H1 (cell line): Measurements from ENCODE around the gene TMEM145. TPM values are rescaled to one million over a fixed set of nuclear protein-coding genes. Genes with fewer than 3 reads are reported as not detected.

ENCODE experiments used
- CTCF ChIA-PET: fragments of 300-600 bp; sonication (Branson Sonifier 250); formaldehyde crosslinking; loops from one replicate; lab custom pipeline; 2021; ENCODE audit not compliant: partially characterized antibody; lab: Charles Lee
- POLR2A ChIA-PET: fragments of 300-600 bp; sonication (Branson Sonifier 250); formaldehyde crosslinking; loops from one replicate; lab custom pipeline; 2021; ENCODE audit warnings: inconsistent platforms; ENCODE audit not compliant: partially characterized antibody; lab: Charles Lee
- DNase-seq, 2 experiments: peaks; one replicate each; pipeline versions ENCODE4 v3.0.0 to v3.0.0-alpha.2; 2010 to 2022; ENCODE audit warnings: low spot score in 2 of 2, low read depth in 1 of 2, mixed read lengths in 1 of 2
- FAIRE-seq: peaks from 2 replicates; lab custom pipeline; 2011; peaks lifted over from hg19 to GRCh38; lab: Jason Lieb, UNC
- H2AFZ ChIP-seq: 2 replicates; pipeline ENCODE4 v1.8.1; 2012; ENCODE audit warnings: low read length, inconsistent platforms
- H2AK5ac ChIP-seq: 2 replicates; pipeline ENCODE4 v1.6.1; 2013; ENCODE audit warnings: low read depth, low read length
- H2BK120ac ChIP-seq: replicated peaks from 2 replicates; pipeline ENCODE3; 2013; ENCODE audit warnings: low read depth, low read length, inconsistent platforms
- H2BK12ac ChIP-seq: 2 replicates; pipeline ENCODE4 v1.6.1; 2013; ENCODE audit warnings: low read depth, low read length
- H2BK15ac ChIP-seq: 2 replicates; pipeline ENCODE4 v1.6.1; 2013; ENCODE audit warnings: low read length
- H2BK20ac ChIP-seq: 2 replicates; pipeline ENCODE4 v1.6.1; 2013; ENCODE audit warnings: low read length
- H2BK5ac ChIP-seq: 2 replicates; pipeline ENCODE4 v1.6.1; 2013; ENCODE audit warnings: low read depth, low read length
- H3K14ac ChIP-seq: 2 replicates; pipeline ENCODE4 v1.6.1; 2013; ENCODE audit warnings: inconsistent platforms; ENCODE audit not compliant: insufficient read length
- H3K18ac ChIP-seq: 2 replicates; pipeline ENCODE4 v1.6.1; 2013; ENCODE audit warnings: low read length; ENCODE audit errors: extremely low read depth
- H3K23ac ChIP-seq: 2 replicates; pipeline ENCODE4 v1.6.1; 2013; ENCODE audit warnings: inconsistent platforms; ENCODE audit not compliant: insufficient read length
- H3K23me2 ChIP-seq: 2 replicates; pipeline ENCODE4 v1.6.1; 2013; ENCODE audit warnings: low read depth, low read length
- H3K27ac ChIP-seq: 2 replicates; pipeline ENCODE4 v1.6.1; 2011; ENCODE audit warnings: low read depth, low read length, inconsistent platforms
- H3K27me3 ChIP-seq, 4 experiments: replicated peaks in 1 of 4; 1 replicate in 1 of 4; 2 replicates in 3 of 4; pipeline versions ENCODE4 v1.6.1 to v1.8.1; 2011 to 2013; ENCODE audit warnings: low read length in 3 of 4, mild to moderate bottlenecking in 3 of 4, inconsistent platforms in 2 of 4, mixed read lengths in 2 of 4, moderate library complexity in 1 of 4; ENCODE audit not compliant: control insufficient read depth in 3 of 4, insufficient read depth in 3 of 4; ENCODE audit errors: extremely low read depth in 1 of 4
- H3K36me3 ChIP-seq, 4 experiments: 2 replicates each; pipeline versions ENCODE4 v1.6.1 to v1.8.1; 2011 to 2013; ENCODE audit warnings: mild to moderate bottlenecking in 4 of 4, low read length in 3 of 4, moderate library complexity in 2 of 4, control low read depth in 1 of 4, inconsistent platforms in 1 of 4; ENCODE audit not compliant: insufficient read depth in 4 of 4, control insufficient read depth in 2 of 4
- H3K4ac ChIP-seq: replicated peaks from 2 replicates; pipeline ENCODE3; 2013; ENCODE audit warnings: low read length, low read depth, mixed read lengths, inconsistent platforms; ENCODE audit not compliant: insufficient read length
- H3K4me1 ChIP-seq, 4 experiments: replicated peaks in 1 of 4; 1 replicate in 1 of 4; 2 replicates in 3 of 4; pipeline versions ENCODE4 v1.6.1 to v1.8.1; 2011 to 2013; ENCODE audit warnings: low read length in 3 of 4, inconsistent platforms in 2 of 4, mixed read lengths in 1 of 4; ENCODE audit not compliant: insufficient read depth in 4 of 4, control insufficient read depth in 3 of 4
- H3K4me2 ChIP-seq, 2 experiments: 2 replicates each; pipeline versions ENCODE4 v1.6.1 to v1.8.1; 2011 to 2013; ENCODE audit warnings: low read depth in 2 of 2, low read length in 2 of 2, control low read depth in 1 of 2, inconsistent platforms in 1 of 2, mild to moderate bottlenecking in 1 of 2; ENCODE audit not compliant: insufficient read depth in 1 of 2
- H3K4me3 ChIP-seq, 4 experiments: fragments of 200-600, 300-600 bp in 1 of 4; sonication (generic), shearing (Covaris generic), sonication (Bioruptor Twin) in 1 of 4; 2 replicates each; pipeline versions ENCODE4 v1.5.1 to v1.8.1; 2011 to 2016; ENCODE audit warnings: low read length in 4 of 4, low read depth in 3 of 4, control low read depth in 2 of 4, inconsistent platforms in 2 of 4, mild to moderate bottlenecking in 2 of 4, mixed read lengths in 1 of 4, moderate library complexity in 1 of 4; ENCODE audit not compliant: insufficient read depth in 2 of 4; ENCODE audit errors: extremely low read depth in 1 of 4
- H3K56ac ChIP-seq: replicated peaks from 2 replicates; pipeline ENCODE3; 2013; ENCODE audit warnings: low read depth, mild to moderate bottlenecking, mixed read lengths, low read length, inconsistent platforms; ENCODE audit not compliant: insufficient read length
- H3K79me1 ChIP-seq: 2 replicates; pipeline ENCODE4 v1.6.1; 2013; ENCODE audit warnings: low read depth, low read length, control low read depth
- H3K79me2 ChIP-seq, 2 experiments: 2 replicates each; pipeline versions ENCODE4 v1.6.1 to v1.8.1; 2012 to 2013; ENCODE audit warnings: low read length in 2 of 2, mild to moderate bottlenecking in 2 of 2, inconsistent platforms in 1 of 2; ENCODE audit not compliant: insufficient read depth in 2 of 2, control insufficient read depth in 1 of 2
- H3K9ac ChIP-seq, 4 experiments: replicated peaks in 1 of 4; 1 replicate in 1 of 4; 2 replicates in 3 of 4; pipeline versions ENCODE4 v1.6.1 to v1.8.1; 2011 to 2013; ENCODE audit warnings: low read depth in 3 of 4, low read length in 3 of 4, control low read depth in 2 of 4, mild to moderate bottlenecking in 2 of 4, moderate library complexity in 2 of 4, inconsistent platforms in 1 of 4; ENCODE audit errors: extremely low read depth in 1 of 4
- H3K9me3 ChIP-seq, 2 experiments: 2 replicates each; pipeline versions ENCODE4 v1.6.1 to v1.8.1; 2012 to 2013; ENCODE audit warnings: mild to moderate bottlenecking in 2 of 2, moderate library complexity in 2 of 2, control low read depth in 1 of 2, inconsistent platforms in 1 of 2, low read depth in 1 of 2, low read length in 1 of 2, mixed read lengths in 1 of 2; ENCODE audit not compliant: insufficient read depth in 2 of 2
- H4K20me1 ChIP-seq, 2 experiments: replicated peaks in 1 of 2; 2 replicates each; pipeline versions ENCODE3 to v1.8.1; 2011 to 2013; ENCODE audit warnings: inconsistent platforms in 2 of 2, low read length in 2 of 2, mild to moderate bottlenecking in 1 of 2; ENCODE audit not compliant: insufficient read depth in 2 of 2, control insufficient read depth in 1 of 2
- H4K5ac ChIP-seq: 2 replicates; pipeline ENCODE4 v1.6.1; 2013; ENCODE audit warnings: low read length, low read depth, mixed read lengths, inconsistent platforms; ENCODE audit not compliant: insufficient read length
- H4K8ac ChIP-seq: 2 replicates; pipeline ENCODE4 v1.8.0; 2013; ENCODE audit warnings: mild to moderate bottlenecking, moderate library complexity, low read length, inconsistent platforms; ENCODE audit not compliant: insufficient read depth; ENCODE audit errors: extremely low read depth
- H4K91ac ChIP-seq: replicated peaks from 2 replicates; pipeline ENCODE3; 2013; ENCODE audit warnings: low read length, mixed read lengths, inconsistent platforms; ENCODE audit not compliant: insufficient read length
- CBX5 ChIP-seq: fragments of 300-800, 300-1000 bp; sonication (generic); IDR thresholded peaks from 2 replicates; pipeline ENCODE4 v1.7.1; 2016; ENCODE audit warnings: antibody characterized with exemption, low read length, low read depth
- JUN ChIP-seq: IDR thresholded peaks from 2 replicates; pipeline ENCODE4 v1.6.1; 2011; ENCODE audit warnings: low read depth, mild to moderate bottlenecking, improper control_type of control experiment, low read length
- WGBS, 2 experiments: shearing (Covaris generic) in 1 of 2; methylation state at CpG; one replicate each; pipeline versions ENCODE4 v1.1.6 to v1.1.7; 2013 to 2015; ENCODE audit warnings: low lambda C conversion rate in 2 of 2, mixed read lengths in 2 of 2, inconsistent platforms in 1 of 2, low coverage in 1 of 2, missing lambda C conversion rate in 1 of 2; ENCODE audit not compliant: insufficient replicate concordance in 2 of 2, insufficient coverage in 1 of 2, insufficient read length in 1 of 2; ENCODE audit errors: extremely low coverage in 1 of 2, missing lambda C conversion rate in 1 of 2; 5-methylcytosine and 5-hydroxymethylcytosine counted together
- polyA plus RNA-seq, 7 experiments: library from polyadenylated mRNA; depleted of rRNA in 3 of 7; stranded (reverse) in 5 of 7; unstranded in 2 of 7; fragments of >200 nt in 5 of 7; fragments of 200-250 nt in 2 of 7; gene quantifications; 1 replicate in 5 of 7; 2 replicates in 1 of 7; 4 replicates in 1 of 7; pipeline versions ENCODE4 v1.2.1 to v1.2.3, GENCODE V29; 2011 to 2013; ENCODE audit warnings: missing spikeins in 2 of 7, mixed read lengths in 2 of 7
- total RNA-seq: library from RNA; stranded (reverse); fragmentation: NEBNext Ultra II Directional; extraction: Animal tissue kit (Norgen Biotek cat#: 25700); gene quantifications from 2 replicates; pipeline ENCODE4 v1.2.1, GENCODE V29; 2021

The TMEM145 gene
- total and polyA plus RNA-seq, 2 of the 8 experiments (the other 6 are each of a cell fraction or from before 2014, with no cell fraction given), result 2.3 to 4.7 TPM

DNA sequence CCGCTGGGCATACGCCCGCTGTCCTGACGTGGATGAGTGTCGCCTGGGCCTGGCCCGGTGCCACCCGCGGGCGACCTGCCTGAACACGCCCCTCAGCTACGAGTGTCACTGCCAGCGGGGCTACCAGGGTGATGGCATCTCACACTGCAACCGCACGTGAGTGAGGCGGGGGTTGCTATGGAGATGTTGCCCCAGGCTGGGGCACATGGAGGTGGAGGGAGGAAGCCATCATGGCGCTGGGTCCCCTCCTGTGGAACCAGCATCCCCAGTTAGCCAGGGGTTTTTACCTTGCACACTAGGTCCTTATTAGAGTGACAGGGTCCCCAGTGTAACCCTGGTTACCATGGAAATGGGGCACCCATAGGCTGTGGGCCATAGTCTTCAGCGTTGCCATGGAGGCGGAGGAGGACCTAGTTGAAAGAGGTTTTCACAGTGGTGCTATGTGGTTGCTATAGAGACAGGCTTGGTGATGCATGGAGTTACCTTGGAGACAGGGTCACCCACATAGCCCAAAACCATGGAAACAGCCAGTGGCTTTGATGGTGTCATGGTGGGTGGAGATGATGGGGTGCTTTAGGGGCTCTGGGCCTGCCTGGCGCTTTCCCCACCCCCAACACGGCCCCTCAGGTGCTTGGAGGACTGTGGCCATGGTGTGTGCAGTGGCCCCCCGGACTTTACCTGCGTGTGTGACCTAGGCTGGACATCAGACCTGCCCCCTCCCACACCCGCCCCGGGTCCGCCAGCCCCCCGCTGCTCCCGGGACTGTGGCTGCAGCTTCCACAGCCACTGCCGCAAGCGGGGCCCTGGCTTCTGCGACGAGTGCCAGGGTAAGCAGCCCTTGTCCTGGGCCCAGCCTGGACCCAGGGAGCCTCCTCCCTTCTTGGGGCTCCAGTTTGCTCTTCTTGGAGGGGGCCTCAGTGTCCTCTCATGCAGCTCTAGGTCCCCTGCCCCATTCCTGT lies 39.5 kb downstream of the TMEM145 start:
- Histone ChIP-seq H3K23me2 (no peaks in the 10 kb centered on the region), H3K56ac (no peak overlapping the region), H2AK5ac (no peak overlapping the region), H4K91ac (no peak overlapping the region), H3K9me3 (no peaks in the 10 kb centered on the region), H4K8ac (no peak overlapping the region), H2BK120ac (no peak overlapping the region), H3K4me3 (no peak overlapping the region), H2BK20ac (no peak overlapping the region), H3K4me2 (no peak overlapping the region), H2BK12ac (no peak overlapping the region), H4K20me1 (peaks cover 1 to 2% of the 10 kb centered on the region in 2 experiments), H3K36me3 (peaks cover 0 to 9% (median 3%) of the 10 kb centered on the region in 4 experiments; a peak in 4 of 8 replicates), H3K18ac (no peak overlapping the region), H3K27ac (0 out of 2 replicates have a peak overlapping the region, but pooled peaks have one; percentile 10), H3K79me1 (no peaks in the 10 kb centered on the region), H3K27me3 (no peaks in the 10 kb centered on the region), H3K4ac (no peak overlapping the region), H2BK15ac (no peak overlapping the region), H3K4me1 (no peaks in the 10 kb centered on the region), H2AFZ (no peak overlapping the region), H3K14ac (no peak overlapping the region), H2BK5ac (no peak overlapping the region; the same call in 1 of the 2 replicates), H3K23ac (no peak overlapping the region), H3K79me2 (no peaks in the 10 kb centered on the region), H3K9ac (no peak overlapping the region), H4K5ac (no peak overlapping the region)
- DNase-seq (no peak), FAIRE-seq (no peak)
- ChIA-PET CTCF (interaction anchor here (0.6 to 3.8 kb wide), 2 partner anchors 8 to 9 kb away, joined by 3 to 36 read pairs; no protein-coding TSS in a partner anchor), POLR2A (interaction anchor here (1.7 kb wide), 1 partner anchor 16 kb away, joined by 4 read pairs; no protein-coding TSS in a partner anchor)
- 95% methylated on average over 24 of the region's 31 CpGs; no CpG with 5 or more reads in 1 of the 2 experiments for WGBS, 2 experiments
- no peak for TF ChIP-seq JUN
- TF ChIP-seq CBX5, result no peak
